Natural killer cell (primary cell): ENCODE measurements around the gene LINGO1. TPM values are rescaled to one million over a fixed set of nuclear protein-coding genes. Genes with fewer than 3 reads are reported as not detected.

Experiments
- ATAC-seq, 3 donors: fragments of 150-1000 bp in 2 of 3; fragments of 200-7000 bp in 1 of 3; cut with Tn5 transposase; 1 replicate in 1 of 3; 2 replicates in 2 of 3; pipeline ENCODE4 v1.10.0; 2021; ENCODE audit warnings: mild to moderate bottlenecking in 2 of 3, moderate library complexity in 2 of 3
- DNase-seq, 2 donors: peaks; one replicate each; pipeline versions ENCODE4 v3.0.0 to v3.0.0-alpha.2; 2013 to 2021; ENCODE audit warnings: mixed read lengths in 1 of 2
- H3K27ac ChIP-seq: one replicate; pipeline ENCODE4 v1.5.1; 2013; ENCODE audit warnings: mild to moderate bottlenecking, low read length
- H3K27me3 ChIP-seq: one replicate; pipeline ENCODE4 v1.6.1; 2013; ENCODE audit warnings: low read length; ENCODE audit not compliant: control insufficient read depth, insufficient read depth
- H3K36me3 ChIP-seq: one replicate; pipeline ENCODE4 v1.6.1; 2013; ENCODE audit warnings: low read length; ENCODE audit not compliant: control insufficient read depth, insufficient read depth
- H3K4me1 ChIP-seq: one replicate; pipeline ENCODE4 v1.6.1; 2013; ENCODE audit warnings: low read length; ENCODE audit not compliant: control insufficient read depth, insufficient read depth
- H3K4me3 ChIP-seq: one replicate; pipeline ENCODE4 v1.5.1; 2013; ENCODE audit warnings: low read length
- H3K9me3 ChIP-seq: one replicate; pipeline ENCODE4 v1.6.1; 2013; ENCODE audit warnings: low read length; ENCODE audit not compliant: control insufficient read depth, insufficient read depth
- H3K27ac Mint-ChIP-seq, 2 donors: one replicate each; pipeline ENCODE4 v1.8.0; 2022; ENCODE audit warnings: mild to moderate bottlenecking in 2 of 2, mixed read lengths in 2 of 2, moderate library complexity in 1 of 2
- H3K27me3 Mint-ChIP-seq, 2 donors: one replicate each; pipeline ENCODE4 v1.8.0; 2022; ENCODE audit warnings: low read depth in 2 of 2, mixed read lengths in 2 of 2
- H3K36me3 Mint-ChIP-seq: one replicate; pipeline ENCODE4 v1.8.0; 2022; ENCODE audit warnings: mixed read lengths
- H3K4me1 Mint-ChIP-seq, 2 donors: one replicate each; pipeline ENCODE4 v1.8.0; 2022; ENCODE audit warnings: mixed read lengths in 2 of 2
- H3K4me3 Mint-ChIP-seq: one replicate; pipeline ENCODE4 v1.8.0; 2022; ENCODE audit warnings: mild to moderate bottlenecking, moderate library complexity, mixed read lengths
- H3K9me3 Mint-ChIP-seq, 2 donors: one replicate each; pipeline ENCODE4 v1.8.0; 2022; ENCODE audit warnings: mixed read lengths in 2 of 2
- WGBS: methylation state at CpG from one replicate; pipeline ENCODE4 v1.1.7; 2013; ENCODE audit warnings: missing lambda C conversion rate; ENCODE audit not compliant: insufficient coverage; 5-methylcytosine and 5-hydroxymethylcytosine counted together
- intact Hi-C: fragments of 100-400 bp; cut with micrococcal nuclease; formaldehyde crosslinking; loops from one replicate; pipeline ENCODE4 v1.14.2; 2022
- total RNA-seq, 4 donors: library from RNA; stranded (reverse); fragments of 120-200 nt in 1 of 4; gene quantifications; one replicate each; pipeline versions ENCODE4 v1.2.3 to v1.2.4, GENCODE V29; 2013 to 2022
- TF ChIP-seq, protein P1 (sequence below): fragments of 200-600 bp; IDR thresholded peaks from one replicate; pipeline ENCODE4 v1.8.0; 2022; ENCODE audit warnings: antibody characterized with exemption

Gene LINGO1
- total RNA-seq, 3 donors from 2014 or later (not counting 1 experiment from before 2014, with no cell fraction given): not detected

DNA sequence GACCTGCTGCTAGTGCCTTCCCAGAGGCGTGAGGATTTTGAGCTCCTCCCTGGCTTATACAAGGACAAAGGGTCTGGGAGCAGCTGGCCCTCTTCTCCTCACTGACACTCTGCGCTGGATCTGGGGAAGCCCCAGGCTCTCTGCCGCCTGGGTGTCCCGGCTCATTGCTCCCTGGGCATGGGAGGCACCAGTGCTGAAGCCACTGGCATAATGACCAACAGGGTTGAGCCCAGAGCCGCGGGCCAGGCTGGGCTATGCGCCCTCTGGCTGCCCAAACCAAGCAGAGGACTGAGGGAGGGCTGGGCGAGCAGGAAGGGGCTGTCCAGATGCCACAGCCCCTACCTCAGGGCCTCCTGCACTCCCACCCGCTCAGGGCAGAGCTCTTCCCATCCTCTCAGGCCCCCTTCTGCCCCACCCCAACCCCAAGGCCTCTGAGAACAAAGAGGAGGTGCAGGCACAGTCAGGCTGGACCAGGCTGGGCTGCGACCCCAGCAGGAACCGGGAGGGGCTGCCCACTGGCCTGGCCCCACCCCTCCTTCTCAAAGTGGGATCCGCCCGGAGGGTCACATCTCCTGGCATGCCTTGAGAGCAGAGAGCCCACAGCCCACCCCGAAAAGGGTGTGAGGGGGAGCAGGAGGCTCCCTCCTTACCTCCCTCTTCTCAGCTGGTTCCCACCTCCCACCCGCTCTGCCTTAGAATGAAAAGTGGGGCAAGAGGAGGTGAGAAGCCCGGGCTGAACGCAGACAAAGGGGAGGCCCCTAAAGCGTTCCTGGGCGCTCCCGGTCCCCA lies 1.6 kb downstream of the LINGO1 start:
- TF ChIP-seq, protein P1, sequence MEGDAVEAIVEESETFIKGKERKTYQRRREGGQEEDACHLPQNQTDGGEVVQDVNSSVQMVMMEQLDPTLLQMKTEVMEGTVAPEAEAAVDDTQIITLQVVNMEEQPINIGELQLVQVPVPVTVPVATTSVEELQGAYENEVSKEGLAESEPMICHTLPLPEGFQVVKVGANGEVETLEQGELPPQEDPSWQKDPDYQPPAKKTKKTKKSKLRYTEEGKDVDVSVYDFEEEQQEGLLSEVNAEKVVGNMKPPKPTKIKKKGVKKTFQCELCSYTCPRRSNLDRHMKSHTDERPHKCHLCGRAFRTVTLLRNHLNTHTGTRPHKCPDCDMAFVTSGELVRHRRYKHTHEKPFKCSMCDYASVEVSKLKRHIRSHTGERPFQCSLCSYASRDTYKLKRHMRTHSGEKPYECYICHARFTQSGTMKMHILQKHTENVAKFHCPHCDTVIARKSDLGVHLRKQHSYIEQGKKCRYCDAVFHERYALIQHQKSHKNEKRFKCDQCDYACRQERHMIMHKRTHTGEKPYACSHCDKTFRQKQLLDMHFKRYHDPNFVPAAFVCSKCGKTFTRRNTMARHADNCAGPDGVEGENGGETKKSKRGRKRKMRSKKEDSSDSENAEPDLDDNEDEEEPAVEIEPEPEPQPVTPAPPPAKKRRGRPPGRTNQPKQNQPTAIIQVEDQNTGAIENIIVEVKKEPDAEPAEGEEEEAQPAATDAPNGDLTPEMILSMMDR: no peak
- Mint-ChIP-seq H3K4me1 (peaks cover 10 to 14% of the 10 kb centered on the region in 2 donors), H3K27me3 (peaks cover 43% of the 10 kb centered on the region in 2 donors), H3K27ac (no peak overlapping the region), H3K36me3 (no peaks in the 10 kb centered on the region), H3K4me3 (peak overlapping the region; percentile 64), H3K9me3 (no peaks in the 10 kb centered on the region)
- intact Hi-C loops: no loop called here
- Histone ChIP-seq H3K27ac (no peak overlapping the region), H3K4me3 (no peak overlapping the region), H3K36me3 (no peaks in the 10 kb centered on the region), H3K4me1 (peaks cover 20% of the 10 kb centered on the region), H3K27me3 (peaks cover 34% of the 10 kb centered on the region), H3K9me3 (no peaks in the 10 kb centered on the region)
- 37% methylated on average over 13 of the region's 20 CpGs for WGBS
- DNase-seq (no peak), ATAC-seq (no peak)

DNA sequence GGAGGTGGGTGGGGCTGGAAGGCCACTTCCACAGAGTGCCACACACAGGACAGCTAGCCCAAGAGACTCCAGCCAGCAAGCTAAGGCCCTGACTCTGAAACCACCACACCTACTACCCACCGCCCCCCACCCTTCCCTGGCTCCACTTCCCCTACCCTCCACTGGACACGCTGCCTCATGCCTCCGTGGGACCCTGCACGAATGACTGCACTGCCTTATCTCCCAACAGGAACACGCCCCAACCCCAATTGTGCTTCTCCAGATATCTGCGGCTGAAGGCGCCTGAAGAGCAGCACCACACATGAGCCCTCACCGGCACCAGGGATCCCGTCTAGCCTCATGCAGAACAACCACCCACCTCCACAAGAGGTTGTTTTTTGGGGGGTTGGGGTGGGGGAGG lies 2.7 kb downstream of the LINGO1 start:
- Histone ChIP-seq H3K36me3 (no peaks in the 10 kb centered on the region), H3K27ac (no peak overlapping the region), H3K9me3 (no peaks in the 10 kb centered on the region), H3K4me3 (no peak overlapping the region), H3K27me3 (peaks cover 28% of the 10 kb centered on the region), H3K4me1 (peaks cover 20% of the 10 kb centered on the region)
- TF ChIP-seq, protein P1: no peak
- ATAC-seq (no peak), DNase-seq (no peak)
- Mint-ChIP-seq H3K27ac (no peak overlapping the region), H3K9me3 (no peaks in the 10 kb centered on the region), H3K4me3 (no peak overlapping the region), H3K36me3 (no peaks in the 10 kb centered on the region), H3K4me1 (peaks cover 10 to 14% of the 10 kb centered on the region in 2 donors), H3K27me3 (peaks cover 32 to 33% of the 10 kb centered on the region in 2 donors)
- WGBS: 85% methylated on average over 7 of the region's 9 CpGs
- intact Hi-C loops: no loop called here

DNA sequence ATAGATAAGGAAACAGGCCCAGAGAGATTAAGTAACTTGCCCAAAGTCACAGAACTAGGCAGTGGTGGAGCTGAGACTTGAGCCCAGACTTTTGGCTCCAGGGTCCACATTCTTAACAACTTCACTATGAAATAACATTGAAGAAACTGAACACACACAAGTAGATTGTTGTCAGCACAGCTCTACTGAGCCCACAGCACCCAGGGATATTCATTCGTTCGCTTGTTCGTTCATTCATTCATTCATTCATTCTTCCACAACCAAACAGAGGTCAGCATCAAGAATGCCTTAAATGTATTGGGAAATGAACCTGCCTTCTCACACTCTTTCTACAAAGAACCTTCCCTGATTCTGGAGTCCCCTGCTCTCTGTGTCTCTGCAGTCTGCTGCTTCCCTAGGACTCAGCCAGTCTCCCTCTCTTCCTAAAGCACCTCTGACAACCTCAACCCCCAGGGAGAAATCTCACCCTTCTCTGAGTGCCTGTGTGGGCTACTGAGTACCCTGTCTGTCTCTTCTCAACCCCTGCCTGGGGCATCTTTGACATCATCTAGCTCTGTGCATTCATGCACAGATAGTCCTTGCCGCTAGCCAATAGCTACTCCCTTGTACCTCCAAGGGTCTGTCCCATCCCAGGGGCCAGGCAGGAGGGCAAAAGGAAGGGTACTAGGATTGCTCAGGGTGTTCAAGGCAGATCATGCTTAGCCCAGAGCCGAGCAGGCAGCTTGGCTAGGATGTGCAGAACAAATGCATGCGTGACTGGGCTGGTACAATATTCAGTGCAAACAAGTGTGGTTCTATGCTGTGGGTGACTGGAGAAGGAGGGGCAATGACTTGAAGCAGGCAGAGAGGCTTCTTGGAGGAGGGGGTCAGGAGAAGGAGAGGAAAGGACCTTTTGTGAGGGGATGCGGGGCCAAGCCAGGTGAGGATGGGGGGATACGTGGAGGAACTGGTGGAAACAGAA lies 3.4 kb downstream of the LINGO1 start:
- Mint-ChIP-seq H3K4me1 (peaks cover 8 to 13% of the 10 kb centered on the region in 2 donors), H3K27me3 (peaks cover 30 to 32% of the 10 kb centered on the region in 2 donors), H3K27ac (no peak overlapping the region), H3K4me3 (peak overlapping the region; percentile 22), H3K36me3 (no peaks in the 10 kb centered on the region), H3K9me3 (no peaks in the 10 kb centered on the region)
- intact Hi-C loops: no loop called here
- DNase-seq (no peak), ATAC-seq (no peak)
- TF ChIP-seq, protein P1: no peak
- H3K27ac ChIP-seq: no peak overlapping the region
- H3K9me3 ChIP-seq: no peaks in the 10 kb centered on the region
- H3K36me3 ChIP-seq: no peaks in the 10 kb centered on the region
- 79% methylated on average over 8 of the region's 8 CpGs for whole genome bisulfite sequencing
- H3K4me3 ChIP-seq: no peak overlapping the region
- peaks cover 14% of the 10 kb centered on the region for H3K4me1 ChIP-seq
- peaks cover 24% of the 10 kb centered on the region for H3K27me3 ChIP-seq
